Measurements from ENCODE around the gene ZNF773.
"Not testable (repeated sequence)": the region's sequence is repeated elsewhere in the genome, so short reads cannot be mapped to it uniquely, and the experiment has no call there.

Gene ZNF773

DNA sequence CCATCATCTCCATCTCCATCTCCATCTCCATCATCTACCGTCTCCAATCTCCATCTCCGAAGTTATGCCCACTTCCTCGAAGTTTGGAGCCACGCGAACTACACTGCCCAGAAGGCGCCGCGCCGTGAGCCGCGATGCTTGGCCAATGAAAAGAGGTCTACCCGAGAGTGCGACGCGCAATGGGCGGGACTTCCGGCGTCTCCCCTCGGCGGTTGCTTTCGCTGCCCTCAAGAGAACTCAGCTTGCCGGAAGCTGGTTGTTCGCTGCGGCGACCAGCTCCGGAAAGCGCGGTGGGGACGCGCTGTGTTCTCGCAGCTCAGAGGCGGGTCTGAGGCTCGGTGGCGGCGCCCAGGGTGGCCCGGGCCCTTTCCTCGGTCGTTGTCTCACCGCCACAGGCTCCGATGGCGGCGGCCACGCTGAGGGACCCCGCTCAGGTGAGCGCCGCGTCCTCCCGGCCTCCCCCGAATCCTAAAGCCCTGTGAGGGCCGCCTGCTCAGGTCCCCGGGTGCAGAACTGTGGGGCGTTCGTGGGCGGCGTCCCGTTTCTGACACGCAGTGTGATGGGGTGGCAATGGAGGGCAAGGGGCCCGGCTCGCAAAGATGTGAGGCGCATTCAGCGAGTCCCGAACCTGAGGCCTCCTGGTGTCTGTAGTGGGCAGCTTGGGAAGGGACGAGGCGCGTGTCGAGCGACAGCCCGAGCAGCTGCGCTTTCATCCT is at the start of gene ZNF773:
Gene ZNF773, plus strand, starts transcription at position 259 of the 716 bp plus-strand sequence. Its CDS starts 143 bp downstream, at position 402.
- DNase-seq = peak; percentile 91

DNA sequence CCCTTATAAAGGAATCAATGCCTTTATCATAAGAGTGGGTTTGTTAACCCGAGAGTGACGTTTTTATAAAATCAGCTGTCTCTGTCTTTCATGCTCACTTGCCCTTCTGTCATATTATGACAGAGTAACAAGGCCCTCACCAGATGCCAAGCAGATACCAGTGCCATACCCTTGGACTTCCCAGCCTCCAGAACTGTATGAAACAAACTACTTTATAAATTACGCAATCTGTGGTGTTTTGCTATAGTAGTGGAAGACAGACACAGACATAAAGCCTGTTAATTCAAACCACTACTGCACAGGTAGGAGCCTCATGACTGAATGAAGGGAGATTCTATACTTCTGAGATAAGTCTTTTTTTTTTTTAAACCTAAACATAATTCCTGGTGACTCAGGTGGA is 47.4 kb upstream of the ZNF773 start:
- no peak for DNase-seq

DNA sequence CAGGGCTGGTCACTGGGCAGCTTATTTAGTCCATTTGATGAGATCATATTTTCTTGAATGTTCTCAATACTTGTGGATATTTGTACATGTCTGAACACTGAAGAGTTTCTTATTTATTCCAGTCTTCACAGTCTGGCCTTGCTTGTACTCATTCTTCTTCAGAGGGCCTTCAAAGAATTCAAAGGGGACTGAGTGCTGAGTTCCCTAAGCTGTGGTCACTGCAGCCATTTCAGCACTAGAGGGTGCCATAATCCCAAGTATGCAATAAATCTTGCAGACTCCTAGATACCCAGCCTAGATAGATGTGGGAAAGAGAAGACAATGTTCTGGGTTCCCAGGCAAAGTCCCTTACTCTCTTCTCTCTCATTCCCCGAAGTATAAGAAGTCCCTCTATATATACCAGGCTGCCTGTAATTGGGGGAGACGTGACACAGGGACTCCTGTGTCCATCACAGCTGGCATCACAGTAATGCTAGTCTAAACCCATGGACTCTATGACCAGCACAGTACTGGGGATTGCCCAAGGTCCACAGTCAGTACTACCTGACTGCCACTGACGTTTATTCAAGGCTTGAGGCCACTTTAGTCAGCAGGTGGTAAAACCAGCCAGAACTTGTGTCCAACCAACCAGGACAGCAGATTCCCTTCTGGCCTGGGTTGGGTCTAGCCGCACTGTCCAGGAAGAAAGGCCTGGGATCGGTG is 33.9 kb upstream of the ZNF773 start:
- DNase-seq = no peak

DNA sequence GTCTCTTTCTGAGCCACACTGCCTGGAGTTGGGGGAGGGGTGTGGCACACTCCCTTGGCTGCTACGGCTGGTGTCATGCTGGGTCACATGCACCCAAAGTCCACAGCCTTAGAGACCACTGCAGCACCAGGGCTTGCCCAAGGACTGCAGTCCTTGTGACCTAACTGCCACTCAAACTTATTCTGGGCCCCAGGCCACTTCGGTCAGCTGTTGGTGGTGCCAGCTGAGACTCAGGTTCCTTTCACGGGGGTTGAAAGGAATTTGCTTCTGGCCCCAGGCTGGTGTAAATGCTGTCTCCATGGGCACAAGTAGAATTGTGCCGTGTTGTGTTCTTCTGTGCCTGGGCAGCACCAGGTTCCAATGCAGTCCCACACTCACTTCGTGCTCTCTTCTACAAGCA is 33.2 kb upstream of the ZNF773 start:
- DNase-seq = no peak

DNA sequence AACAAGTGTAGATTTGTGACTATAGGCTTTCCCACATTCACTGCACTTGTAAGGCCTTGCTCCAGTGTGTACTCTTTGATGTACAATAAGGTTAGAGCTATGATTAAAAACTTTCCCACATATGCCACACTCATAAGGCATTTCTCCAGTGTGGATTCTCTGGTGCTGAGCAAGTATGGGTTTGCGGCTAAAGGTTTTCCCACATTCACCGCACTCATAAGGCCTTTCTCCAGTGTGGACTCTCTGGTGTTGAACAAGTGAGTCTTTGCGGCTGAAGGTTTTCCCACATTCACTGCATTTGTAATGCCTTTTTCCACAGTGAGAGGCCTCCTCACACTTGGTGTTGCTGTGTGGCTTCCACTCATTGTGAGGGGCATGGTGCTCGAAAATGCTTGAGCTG is 26.1 kb upstream of the ZNF773 start:
- DNase-seq = no peak

DNA sequence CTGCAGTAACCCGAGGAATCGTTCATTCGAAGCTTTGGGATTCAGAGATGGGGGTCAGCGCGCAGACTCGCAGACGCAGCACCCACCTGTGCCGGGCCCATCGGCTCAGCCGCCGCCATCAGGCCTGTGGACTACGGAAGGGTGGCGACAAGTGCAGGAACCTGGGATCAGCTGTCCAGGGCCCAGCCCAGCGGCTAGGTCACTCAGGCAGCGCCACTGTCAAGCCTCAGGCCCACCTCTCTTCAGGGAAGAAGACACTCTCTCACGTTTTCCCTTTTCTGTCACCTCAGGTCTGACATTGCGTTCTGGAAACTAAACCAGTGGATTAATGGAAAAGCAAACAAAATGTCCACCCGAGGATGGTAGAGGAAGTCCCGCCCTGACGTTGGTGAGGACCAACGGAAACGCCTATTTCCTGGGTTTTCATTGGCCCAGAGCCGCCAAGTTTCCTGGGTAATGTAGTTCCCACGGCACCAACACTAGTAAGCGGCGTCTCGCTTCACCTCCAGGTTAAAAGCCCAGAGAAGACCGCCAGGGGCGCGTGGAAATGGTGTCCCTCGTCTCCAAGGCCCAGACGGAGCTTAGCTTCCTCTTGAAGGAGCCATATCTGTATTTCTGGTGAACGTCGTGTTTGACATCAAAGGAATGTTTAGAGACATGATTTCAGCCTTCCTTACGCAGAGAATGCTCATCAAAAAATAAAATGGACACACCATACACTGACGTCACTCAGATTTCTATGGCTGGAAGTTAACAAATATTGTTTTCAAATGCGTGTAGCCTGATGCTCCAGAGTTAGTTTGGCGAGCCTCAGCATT is 22.3 kb upstream of the ZNF773 start, which contains the start of gene ZNF772:
Gene ZNF772, minus strand, starts transcription at position 376 of the 818 bp plus-strand sequence. Its CDS starts 257 bp downstream, at position 119.
- peak; percentile 66 for DNase-seq

DNA sequence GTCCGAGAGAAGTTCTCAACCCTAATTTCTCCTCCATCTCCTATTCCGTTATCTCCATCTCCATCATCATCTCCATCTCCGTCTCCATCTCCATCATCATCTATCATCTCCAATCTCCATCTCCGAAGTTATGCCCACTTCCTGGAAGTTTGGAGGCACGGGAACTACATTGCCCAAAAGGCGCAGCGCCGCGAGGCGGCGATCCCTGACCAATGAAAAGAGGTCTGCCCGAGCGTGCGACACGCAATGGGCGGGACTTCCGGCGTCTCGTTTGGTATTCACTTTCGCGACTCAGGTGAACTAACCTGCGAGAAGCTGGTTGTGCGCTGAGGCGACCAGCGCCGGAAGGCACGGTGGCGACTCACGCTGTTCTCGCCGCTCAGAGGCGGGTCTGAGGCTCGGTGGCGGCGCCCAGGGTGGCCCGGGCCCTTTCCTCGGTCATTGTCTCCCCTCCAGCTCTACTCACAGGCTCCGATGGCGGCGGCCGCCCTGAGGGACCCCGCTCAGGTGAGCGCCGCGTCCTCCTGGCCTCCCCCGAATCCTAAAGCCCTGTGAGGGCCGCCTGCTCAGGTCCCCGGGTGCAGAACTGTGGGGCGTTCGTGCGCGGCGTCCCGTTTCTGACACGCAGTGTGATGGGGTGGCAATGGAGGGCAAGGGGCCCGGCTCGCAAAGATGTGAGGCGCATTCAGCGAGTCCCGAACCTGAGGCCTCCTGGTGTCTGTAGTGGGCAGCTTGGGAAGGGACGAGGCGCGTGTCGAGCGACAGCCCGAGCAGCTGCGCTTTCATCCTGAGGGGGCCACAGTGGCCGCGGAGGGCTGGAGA is 12.1 kb upstream of the ZNF773 start, which contains the start of gene ZNF419:
Gene ZNF419, plus strand, starts transcription at position 274 of the 822 bp plus-strand sequence. Its CDS starts 201 bp downstream, at position 475.
- peak; percentile 87 for DNase-seq

DNA sequence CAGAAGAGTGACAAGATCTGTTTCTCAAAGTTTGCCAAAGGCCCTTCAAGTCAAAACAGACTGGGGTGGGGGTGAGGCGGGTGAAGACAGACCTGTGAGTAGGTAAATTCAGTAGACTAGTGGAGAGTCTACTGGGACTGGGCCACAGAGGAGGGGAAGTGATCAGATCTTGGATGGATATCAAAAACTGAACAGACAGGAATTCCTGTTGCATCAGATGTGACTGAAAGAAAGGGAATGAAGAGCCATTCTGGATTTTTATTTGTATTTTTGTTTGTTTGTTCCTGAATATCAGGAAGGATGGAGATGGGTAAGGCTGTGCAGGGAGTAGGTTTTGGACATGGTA is 11.5 kb upstream of the ZNF773 start:
- DNase-seq = not testable (repeated sequence)

DNA sequence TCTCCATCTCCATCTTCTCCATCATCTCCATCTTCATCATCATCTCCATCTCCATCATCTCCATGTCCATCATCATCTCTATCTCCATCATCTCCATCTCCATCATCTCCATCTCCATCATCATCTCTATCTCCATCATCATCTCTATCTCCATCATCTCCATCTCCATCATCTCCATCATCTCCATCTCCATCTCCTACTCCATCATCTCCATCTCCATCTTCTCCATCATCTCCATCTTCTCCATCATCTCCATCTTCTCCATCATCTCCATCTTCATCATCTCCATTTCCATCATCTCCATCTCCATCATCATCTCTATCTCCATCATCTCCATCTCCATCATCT is 432 bp upstream of the ZNF773 start:
- DNase-seq = not testable (repeated sequence)

DNA sequence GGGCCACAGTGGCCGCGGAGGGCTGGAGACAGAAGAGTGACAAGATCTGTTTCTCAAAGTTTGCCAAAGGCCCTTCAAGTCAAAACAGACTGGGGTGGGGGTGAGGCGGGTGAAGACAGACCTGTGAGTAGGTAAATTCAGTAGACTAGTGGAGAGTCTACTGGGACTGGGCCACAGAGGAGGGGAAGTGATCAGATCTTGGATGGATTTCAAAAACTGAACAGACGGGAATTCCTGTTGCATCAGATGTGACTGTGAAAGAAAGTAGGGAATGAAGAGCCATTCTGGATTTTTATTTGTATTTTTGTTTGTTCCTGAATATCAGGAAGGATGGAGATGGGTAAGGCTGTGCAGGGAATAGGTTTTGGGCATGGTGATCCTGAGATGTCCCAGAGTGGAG is 662 bp downstream of the ZNF773 start:
- not testable (repeated sequence) for DNase-seq

DNA sequence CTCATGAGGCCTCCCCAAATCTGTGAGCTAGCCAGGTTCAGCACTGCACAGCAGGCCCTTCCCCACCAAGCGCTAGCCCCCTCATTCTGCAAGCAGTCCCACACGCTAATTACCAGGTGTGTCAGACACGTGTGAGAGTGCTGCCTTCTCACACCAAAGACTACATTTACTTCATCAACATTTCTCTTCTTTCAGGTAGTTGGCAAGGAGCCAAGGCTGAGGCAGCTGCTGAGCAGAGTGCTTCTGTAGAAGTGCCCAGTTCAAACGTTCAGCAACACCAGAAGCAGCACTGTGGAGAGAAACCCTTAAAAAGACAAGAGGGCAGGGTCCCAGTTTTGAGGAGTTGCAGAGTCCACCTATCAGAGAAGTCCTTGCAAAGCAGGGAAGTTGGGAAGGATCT is 6.4 kb downstream of the ZNF773 start:
- no peak for DNase-seq

DNA sequence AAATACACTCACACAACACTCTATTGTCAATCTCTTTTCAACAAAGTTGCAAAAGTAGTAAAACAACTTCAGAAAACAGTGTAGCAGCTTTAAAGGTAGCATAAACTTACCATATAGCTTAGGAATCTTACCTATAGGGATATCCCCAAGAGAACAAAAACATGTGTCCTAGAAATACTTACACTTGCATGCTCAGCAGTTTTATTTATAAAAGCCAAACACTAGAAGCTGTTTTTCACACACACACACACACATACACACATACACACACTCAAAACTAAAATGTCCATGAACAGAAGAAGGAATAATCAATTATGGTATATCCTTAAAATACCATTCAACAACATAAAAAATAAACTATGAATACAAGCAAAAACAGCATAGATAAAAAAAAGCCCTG is 11.7 kb downstream of the ZNF773 start:
- no peak for DNase-seq

DNA sequence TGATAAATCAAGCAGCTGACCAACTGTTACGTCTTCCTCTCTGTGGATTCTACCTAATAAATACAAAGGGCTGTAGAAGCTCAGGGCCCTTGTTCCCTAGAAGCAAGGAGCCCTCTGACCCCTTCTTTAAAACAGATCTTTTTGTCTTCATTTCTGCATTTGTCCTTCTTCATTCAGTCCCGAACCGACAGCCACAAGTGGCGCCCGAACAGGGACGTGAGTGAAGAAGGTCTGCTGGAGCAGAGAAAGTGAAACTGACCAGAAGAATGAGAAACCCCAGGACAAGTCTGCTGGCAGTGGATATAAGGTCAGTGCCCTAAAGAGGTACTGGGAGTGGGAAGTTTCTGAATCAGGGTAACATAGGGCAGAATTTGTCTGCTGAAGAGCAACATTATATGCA is 13.1 kb downstream of the ZNF773 start:
- no peak for DNase-seq

DNA sequence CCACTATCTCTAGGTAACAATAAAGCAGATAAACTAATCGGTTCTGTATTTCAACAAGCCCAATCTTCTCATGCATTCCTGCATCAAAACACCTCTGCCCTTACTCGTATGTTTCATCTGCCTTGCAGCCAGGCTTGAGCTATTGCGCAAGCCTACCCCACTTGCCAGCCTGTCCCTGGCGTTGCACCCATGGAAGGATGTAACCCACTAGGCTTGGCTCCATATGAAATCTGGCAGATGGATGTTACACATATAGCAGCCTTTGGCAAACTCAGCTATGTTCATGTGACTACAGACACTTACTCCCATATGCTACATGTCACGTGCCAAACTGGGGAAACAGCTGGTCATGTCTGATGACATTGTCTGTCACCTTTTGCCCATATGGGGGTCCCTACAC is 15.5 kb downstream of the ZNF773 start:
- DNase-seq = no peak

DNA sequence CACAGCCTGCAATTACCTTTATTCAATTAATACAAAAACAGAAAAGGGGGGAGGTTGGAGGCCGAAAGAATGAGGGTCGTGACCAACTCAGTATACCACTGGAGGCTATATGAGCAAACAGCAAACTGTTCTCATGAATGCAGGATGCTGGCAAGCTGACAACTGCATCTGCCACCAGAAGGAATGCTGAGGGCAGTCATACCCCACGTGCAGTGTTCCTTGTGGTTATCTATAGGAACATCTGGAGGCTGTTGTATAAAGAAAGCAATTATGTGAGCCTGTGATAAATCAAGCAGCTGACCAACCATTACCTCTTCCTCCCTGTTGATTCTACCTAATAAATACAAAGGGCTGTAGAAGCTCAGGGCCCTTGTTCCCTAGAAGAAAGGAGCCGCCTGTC is 18.3 kb downstream of the ZNF773 start:
- not testable (repeated sequence) for DNase-seq

DNA sequence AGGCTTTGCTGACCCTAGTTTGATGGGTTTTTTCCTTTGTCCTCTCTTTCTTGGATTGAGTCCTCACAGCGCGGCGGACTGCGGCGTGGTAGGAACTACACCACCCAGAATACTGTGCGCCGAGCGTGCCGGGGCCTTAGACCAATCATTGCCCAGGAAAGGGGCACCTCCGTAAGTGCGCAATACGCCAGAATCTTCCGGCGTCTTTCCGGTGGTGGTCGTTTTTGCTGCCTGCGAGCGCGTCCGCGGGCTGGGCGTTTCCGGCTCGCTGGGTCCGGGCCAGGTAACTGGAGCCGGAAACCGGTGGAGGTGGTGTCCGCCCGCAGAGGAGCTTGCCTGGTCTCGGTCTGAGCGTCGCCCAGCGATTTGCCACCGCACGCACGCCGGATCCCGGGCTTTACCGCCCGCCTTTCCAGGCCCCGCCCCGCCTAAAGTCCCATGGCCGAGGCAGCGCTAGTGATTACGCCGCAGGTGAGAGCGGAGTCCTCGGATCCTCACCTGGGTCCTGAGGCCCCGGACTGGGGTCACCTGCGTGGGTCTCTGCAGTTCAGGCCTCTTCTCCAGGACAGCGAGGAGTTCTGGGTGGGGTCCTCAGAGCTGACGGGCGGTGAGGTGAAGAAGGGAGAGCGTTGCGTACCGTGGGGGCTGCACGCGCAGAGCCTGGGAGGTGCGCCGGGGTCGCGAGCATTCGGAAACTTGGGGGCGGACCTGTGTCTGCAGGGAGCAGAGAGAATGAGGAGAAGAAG is 27.6 kb downstream of the ZNF773 start, which contains the start of gene ZNF549:
Gene ZNF549, plus strand, starts transcription at position 221 of the 746 bp plus-strand sequence. Its CDS starts 218 bp downstream, at position 439.
- no peak for DNase-seq

DNA sequence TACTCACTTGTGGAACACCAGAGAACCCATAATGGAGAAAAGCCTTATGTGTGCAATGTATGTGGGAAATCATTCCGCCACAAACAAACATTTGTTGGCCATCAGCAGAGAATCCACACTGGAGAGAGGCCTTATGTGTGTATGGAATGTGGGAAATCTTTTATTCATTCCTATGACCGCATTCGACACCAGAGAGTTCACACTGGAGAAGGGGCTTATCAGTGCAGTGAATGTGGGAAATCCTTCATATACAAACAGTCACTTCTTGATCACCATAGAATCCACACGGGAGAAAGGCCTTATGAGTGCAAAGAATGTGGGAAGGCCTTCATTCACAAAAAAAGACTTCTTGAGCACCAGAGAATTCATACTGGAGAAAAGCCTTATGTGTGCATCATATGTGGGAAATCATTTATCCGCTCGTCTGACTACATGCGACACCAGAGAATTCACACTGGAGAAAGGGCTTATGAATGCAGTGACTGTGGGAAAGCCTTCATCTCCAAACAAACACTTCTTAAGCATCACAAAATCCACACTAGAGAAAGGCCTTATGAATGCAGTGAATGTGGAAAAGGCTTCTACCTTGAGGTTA is 38.3 kb downstream of the ZNF773 start:
- DNase-seq = no peak

DNA sequence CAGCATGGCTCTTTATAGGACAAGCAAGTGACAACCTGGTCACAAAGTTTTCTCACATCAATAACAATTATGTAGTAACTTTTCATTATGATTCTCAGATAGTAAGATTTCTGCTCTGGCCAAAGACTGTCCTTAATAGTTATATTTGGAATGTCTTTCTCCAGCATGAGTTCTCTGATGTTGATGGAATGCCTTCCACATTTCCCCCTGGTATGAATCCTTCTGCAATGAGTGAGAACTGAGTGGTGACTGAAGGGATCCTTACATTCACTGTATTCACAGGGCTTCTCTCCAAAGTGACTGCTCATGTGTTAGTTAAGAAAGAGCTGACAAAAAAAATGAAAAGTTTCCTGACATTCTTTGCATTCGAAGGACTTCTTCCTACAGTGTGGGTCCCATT is 46.8 kb downstream of the ZNF773 start:
- no peak for DNase-seq

DNA sequence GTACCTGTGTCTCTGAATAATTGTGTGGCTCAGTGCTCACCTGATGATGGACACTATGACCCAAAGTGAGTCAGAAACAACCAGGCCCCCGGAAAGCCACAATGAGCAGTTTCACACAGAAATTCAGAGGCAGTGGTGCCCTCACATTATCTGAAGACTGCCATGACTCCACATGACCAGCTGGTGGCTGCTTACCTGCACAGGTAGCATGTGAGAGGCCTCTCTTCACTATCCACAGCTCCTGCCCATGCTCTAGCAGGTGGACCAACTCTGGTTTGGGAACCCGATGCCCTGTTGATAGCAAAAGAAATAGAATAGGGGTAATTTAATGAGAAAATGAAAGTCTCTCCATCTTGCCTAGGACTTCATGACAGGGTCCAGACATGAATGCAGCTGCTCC is 52.7 kb downstream of the ZNF773 start:
- no peak for DNase-seq

DNA sequence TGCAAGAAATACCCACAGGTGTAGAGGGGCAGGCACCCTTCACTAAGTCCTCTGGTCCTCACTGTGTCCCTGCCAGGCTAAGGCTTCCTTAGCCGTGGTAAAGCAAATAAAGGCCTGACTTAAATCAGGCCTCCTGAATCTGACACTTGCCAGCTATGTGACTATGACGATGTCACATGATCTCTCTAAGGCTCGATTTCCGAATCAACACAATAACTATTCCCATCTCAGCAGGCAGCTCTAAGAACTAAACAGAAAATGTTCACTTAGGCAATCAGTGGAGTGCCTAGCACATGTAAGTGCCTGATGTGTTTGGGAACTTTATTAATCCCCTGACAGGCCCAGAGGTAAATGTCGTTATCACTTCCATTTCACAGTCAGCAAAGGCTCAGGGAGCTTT is 57.9 kb downstream of the ZNF773 start:
- no peak for DNase-seq

Measured in NK-92 treated with Interleukin-12 subunit alpha and Interleukin-12 subunit beta, amount 100 ng/mL, for 24 hours (cell line).